Inferior parietal cortex (tissue), 1 donor: ENCODE data around the gene CEP112.
A peak's percentile ranks its signal among the peaks of the same experiment; 100 is the strongest.

Experiments used
- DNase-seq: peaks from one replicate; pipeline ENCODE4 v3.0.0-alpha.2; 2016; ENCODE audit errors: extremely low spot score

Gene CEP112

GRCh38 chr17:66211047-66211810 lies 19.3 kb upstream of the CEP112 start:
- DNase-seq, result no peak

GRCh38 chr17:66210208-66210574 lies 18.3 kb upstream of the CEP112 start:
- DNase-seq, result no peak

- DNase-seq, result no peak
Measured at GRCh38 chr17:66207936-66208335, 16.0 kb upstream of the CEP112 start.

- DNase-seq, result no peak
Measured at GRCh38 chr17:66203274-66204015, 11.5 kb upstream of the CEP112 start.

GRCh38 chr17:66200685-66201092 lies 8.8 kb upstream of the CEP112 start:
- peak; percentile 53 for DNase-seq

GRCh38 chr17:66198242-66198641 lies 6.3 kb upstream of the CEP112 start:
- DNase-seq, result no peak

GRCh38 chr17:66192378-66192687 lies 400 bp upstream of the CEP112 start:
- DNase-seq, result no peak

- DNase-seq, result no peak
Measured at GRCh38 chr17:66190738-66191592, 968 bp downstream of the CEP112 start.

- DNase-seq, result no peak
Measured at GRCh38 chr17:66187718-66188117, 4.2 kb downstream of the CEP112 start.

GRCh38 chr17:66185862-66186261 lies 6.1 kb downstream of the CEP112 start:
- DNase-seq, result no peak

- no peak for DNase-seq
Measured at GRCh38 chr17:66184392-66184791, 7.5 kb downstream of the CEP112 start.

GRCh38 chr17:66183529-66183928 lies 8.4 kb downstream of the CEP112 start:
- no peak for DNase-seq

GRCh38 chr17:66178642-66179041 lies 13.3 kb downstream of the CEP112 start:
- DNase-seq, result no peak

- no peak for DNase-seq
Measured at GRCh38 chr17:66177048-66177447, 14.9 kb downstream of the CEP112 start.

- DNase-seq, result no peak
Measured at GRCh38 chr17:66175892-66176291, 16.0 kb downstream of the CEP112 start.

GRCh38 chr17:66172691-66173223 lies 19.2 kb downstream of the CEP112 start:
- no peak for DNase-seq

GRCh38 chr17:66172144-66172543 lies 19.8 kb downstream of the CEP112 start:
- DNase-seq, result no peak

GRCh38 chr17:66171692-66172091 lies 20.2 kb downstream of the CEP112 start:
- DNase-seq, result no peak

GRCh38 chr17:66171172-66171571 lies 20.8 kb downstream of the CEP112 start:
- no peak for DNase-seq

- DNase-seq, result no peak
Measured at GRCh38 chr17:66169839-66170238, 22.1 kb downstream of the CEP112 start.

GRCh38 chr17:66167189-66167815 lies 24.6 kb downstream of the CEP112 start:
- DNase-seq, result no peak
